Glomerular visceral epithelial cell (primary cell): Measurements from ENCODE around the gene C5AR1.
"Not testable (repeated sequence)": the region's sequence is repeated elsewhere in the genome, so short reads cannot be mapped to it uniquely, and the experiment has no call there.

ENCODE experiments used
- DNase-seq: peaks from one replicate; pipeline ENCODE4 v3.0.0-alpha.2; 2016; ENCODE audit errors: extremely low spot score

C5AR1 gene

GRCh38 chr19:47284324-47284899 is 25.2 kb upstream of the C5AR1 start:
- peak; percentile 65 for DNase-seq

GRCh38 chr19:47296036-47296435 is 13.6 kb upstream of the C5AR1 start:
- DNase-seq = peak; percentile 80

- DNase-seq = not testable (repeated sequence)
Measured at GRCh38 chr19:47300867-47301266, 8.8 kb upstream of the C5AR1 start.

DNA sequence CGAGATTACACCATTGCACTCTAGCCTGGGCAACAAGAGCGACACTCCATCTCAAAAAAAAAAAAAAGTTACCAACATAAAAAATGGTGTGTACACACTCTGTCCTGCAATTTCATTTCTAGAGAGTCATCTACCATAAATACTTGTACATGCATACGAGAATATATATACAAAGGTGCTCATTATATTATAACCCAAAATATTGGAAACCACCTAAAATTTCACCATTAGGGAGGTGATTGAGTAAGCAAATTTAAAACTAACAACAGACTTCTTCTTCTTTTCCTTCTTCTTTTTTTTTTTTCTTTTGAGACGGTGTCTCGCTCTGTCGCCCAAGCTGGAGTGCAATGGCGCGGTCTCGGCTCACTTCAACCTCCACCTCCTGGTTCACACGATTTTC is 7.4 kb upstream of the C5AR1 start:
- DNase-seq = no peak

DNA sequence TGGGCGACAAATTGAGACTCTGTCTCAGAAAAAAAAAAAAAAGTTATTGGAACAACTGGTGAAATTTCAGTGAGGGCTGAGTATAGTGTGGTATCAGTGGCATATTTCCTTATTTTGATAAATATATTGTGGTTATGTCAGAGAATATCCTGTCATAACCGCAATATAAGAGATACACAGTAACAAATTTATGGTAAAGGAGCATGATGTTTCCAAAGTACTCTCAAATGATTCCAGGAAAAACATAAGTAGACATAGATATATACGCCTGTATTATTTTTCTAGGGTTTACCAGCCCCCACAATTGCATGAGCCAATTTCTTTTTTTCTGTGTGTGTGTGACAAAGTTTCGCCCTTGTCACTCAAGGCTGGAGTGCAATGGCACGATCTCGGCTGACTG is 5.7 kb upstream of the C5AR1 start:
- no peak for DNase-seq

DNA sequence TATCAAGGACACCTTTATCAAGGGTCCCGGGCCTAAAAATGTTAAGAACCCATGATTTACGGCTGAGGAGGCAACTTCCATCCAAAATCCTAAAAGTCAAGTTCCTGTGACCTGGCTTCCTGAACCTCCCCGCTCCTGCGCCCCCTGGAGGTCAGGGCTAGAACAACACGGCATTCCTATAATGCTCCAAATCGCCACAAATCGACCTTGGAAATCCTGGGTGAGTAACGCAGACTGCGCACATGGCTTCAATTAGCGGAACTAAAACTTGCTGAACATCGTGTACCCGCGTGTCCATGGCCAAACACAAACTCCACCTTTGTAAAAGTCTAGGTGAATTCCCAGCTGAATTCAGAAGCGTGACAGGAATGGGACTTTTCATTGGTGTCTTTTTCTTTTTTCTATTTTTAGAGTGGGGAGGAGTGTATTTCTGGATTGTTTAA is 4.3 kb upstream of the C5AR1 start:
- peak; percentile 76 for DNase-seq

- no peak for DNase-seq
Measured at GRCh38 chr19:47306303-47306702, 3.4 kb upstream of the C5AR1 start.

DNA sequence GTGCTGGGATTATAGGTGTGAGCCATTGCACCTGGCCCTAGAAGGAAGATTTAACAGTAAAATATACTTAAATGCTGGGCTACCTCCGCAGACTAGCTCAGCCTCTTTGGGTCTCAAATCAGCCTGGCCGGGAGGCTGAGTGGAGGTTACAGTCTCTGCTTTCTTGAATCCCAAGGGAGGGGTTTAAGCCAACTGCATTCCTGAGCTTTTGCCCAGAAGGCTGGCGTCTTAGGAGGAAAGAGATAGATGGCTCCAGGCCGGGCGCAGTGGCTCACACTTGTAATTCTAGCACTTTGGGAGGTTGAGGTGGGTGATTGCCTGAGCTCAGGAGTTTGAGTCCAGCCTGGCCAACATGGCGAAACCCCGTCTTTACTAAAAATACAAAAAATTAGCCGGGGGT is 623 bp upstream of the C5AR1 start:
- DNase-seq = no peak

DNA sequence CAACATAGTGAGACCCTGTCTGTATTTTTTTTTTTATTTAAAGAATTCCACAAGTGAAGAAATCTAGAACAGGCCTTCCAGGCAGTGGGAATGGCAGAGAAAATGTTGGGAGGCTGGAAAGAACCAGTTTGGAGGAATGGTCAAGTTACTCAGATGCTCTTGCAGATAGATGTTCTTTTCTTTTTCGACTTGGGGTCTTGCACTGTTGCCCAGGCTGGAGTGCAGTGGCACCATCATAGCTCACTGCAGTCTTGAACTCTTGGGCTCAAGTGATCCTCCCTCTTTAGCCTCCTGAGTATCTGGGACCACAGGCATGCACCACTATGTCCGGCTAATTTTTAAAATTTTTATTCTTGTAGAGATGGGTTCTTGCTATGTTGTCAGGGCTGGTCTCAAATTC is 662 bp downstream of the C5AR1 start:
- no peak for DNase-seq

GRCh38 chr19:47310819-47311218 is 1.2 kb downstream of the C5AR1 start:
- no peak for DNase-seq

DNA sequence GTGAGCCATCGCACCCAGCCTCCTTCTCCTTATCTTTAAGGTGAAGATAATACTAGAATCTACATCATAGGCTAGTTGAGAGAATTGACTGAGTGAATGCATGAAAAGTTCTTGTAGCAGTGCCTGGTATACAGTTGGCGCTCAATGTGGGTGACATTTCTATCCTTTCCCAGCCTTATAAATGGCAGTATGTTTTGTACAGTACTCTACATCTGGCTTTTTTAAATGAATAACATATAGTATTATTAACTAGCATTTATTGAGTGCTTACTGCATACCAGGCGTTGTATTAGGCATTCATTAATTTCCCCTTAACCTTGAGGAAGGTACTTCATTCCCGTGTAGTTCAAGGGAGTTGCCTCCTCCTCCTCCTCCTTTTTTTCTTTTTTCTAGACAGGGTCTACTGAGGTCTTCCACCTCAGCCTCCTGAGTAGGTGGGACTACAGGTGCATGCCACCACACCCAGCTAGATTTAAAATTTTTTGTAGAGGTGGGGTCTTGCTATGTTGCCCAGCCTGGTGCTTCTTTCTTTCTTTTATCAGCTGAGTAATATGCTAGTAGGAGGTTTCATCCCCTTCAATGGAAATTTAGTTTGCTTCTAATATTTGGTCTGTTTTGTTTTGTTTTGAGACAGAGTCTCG is 2.8 kb downstream of the C5AR1 start:
- no peak for DNase-seq

GRCh38 chr19:47313754-47314295 is 4.2 kb downstream of the C5AR1 start:
- DNase-seq = no peak

DNA sequence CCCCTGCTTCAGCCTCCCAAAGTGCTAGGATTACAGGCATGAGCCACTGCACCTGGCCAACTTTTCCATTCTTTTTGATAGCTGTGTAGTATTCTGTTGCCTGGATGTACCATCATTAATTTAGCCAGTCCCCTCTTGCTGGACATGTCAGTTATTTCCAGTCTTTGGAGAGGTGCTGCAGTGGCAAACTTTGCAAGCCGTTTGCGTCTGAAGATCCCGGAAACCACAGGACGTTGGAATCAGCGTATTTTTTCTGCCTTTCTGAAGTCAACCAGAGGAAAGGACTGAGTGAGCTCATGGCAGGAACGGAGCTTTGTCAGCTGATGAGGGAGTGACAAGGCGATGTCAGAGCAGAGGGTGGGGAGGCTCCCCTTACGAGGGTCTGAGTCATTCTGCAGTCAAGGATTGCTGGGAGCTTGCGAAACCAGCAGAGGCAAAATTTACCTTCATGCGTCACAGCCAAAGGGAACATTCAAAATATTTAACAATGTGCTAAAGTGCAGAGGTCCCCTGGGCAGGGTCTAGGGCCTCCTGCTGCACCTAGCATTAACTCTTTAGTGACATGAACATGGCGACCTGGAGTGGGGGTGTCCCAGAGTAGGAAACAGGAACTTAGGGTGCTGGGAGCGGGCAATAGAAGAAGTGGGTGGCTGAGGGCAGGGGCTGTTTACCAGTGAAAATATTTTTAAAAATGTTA is 5.6 kb downstream of the C5AR1 start:
- DNase-seq = peak; percentile 72

GRCh38 chr19:47316513-47316912 is 6.9 kb downstream of the C5AR1 start:
- DNase-seq = no peak

- no peak for DNase-seq
Measured at GRCh38 chr19:47319923-47320871, 10.5 kb downstream of the C5AR1 start.

DNA sequence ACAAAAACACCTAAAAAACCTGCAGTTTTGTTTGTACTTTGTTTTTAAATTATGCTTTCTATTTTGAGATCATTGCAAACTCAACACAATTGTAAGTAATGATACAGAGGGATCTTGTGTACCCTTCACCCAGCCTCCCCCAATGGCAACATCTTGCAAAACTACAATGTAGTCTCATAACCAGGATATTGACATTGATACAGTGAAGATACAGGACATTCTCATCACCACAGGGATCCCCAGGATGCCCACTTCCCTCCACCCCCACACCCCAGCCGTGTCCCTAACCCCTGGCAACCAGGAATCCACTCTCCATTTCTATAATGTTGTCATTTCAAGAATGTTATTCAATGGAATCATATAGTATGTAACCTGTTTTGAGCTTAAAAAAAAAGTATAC is 12.0 kb downstream of the C5AR1 start:
- DNase-seq = no peak

GRCh38 chr19:47322058-47322457 is 12.4 kb downstream of the C5AR1 start:
- DNase-seq = no peak

GRCh38 chr19:47323409-47323808 is 13.7 kb downstream of the C5AR1 start:
- DNase-seq = no peak

- DNase-seq = no peak
Measured at GRCh38 chr19:47323872-47324271, 14.2 kb downstream of the C5AR1 start.

- DNase-seq = no peak
Measured at GRCh38 chr19:47324502-47324901, 14.8 kb downstream of the C5AR1 start.

DNA sequence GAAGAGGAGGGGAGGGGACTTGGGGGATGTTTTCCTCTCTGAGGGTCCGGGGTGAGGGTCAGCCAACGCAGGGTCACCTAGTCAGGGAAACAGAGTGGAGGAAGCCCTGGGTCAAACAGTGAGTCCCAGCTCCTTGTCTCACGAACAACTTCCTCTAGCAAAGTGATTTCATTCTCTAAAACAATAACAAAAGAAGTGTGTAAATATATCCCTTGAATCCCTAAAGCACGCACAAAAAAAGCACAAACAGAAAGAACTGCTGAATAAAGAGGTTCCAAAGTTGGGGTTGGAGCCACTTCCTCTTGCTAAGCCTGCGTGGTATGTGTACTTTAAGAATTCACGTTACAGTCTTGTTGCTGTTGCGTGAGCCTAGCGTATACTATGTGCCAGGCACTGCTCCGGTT is 20.8 kb downstream of the C5AR1 start:
- DNase-seq = no peak

GRCh38 chr19:47331490-47331889 is 21.8 kb downstream of the C5AR1 start:
- no peak for DNase-seq
